COLO668 (cell line): ENCODE measurements around the gene PSG1.
"Not testable (repeated sequence)": the region's sequence is repeated elsewhere in the genome, so short reads cannot be mapped to it uniquely, and the experiment has no call there.

Experiments used
- DNase-seq: peaks from one replicate; lab custom pipeline; 2025; ENCODE audit not compliant: unreplicated experiment; lab: John Stamatoyannopoulos, UW

PSG1 gene

DNA sequence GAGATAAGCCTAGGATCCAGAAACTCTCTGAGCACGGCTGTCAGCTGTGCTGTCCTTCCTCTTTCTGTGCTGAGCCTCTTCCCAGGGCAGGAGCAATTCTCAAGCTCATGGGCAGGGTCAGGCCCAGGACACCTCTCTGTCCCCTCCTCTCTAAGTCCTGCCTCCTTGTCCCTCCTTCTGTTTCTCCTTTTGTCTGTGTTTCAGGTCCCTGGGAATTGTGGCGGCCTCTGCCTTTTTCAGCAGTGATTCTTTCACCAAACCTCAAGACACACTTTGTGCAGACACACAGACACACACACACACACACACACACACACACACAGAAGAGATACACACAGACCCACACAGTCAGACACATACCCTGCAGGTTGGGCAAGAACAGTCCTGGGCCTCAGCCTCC lies at the start of gene PSG1:
PSG1 (minus strand) TSS at position 101 of the 400 bp plus-strand sequence. CDS start 132 bp downstream, outside the sequence.
- DNase-seq: no peak

GRCh38 chr19:42928896-42929295 lies 49.4 kb upstream of the PSG1 start:
- DNase-seq: no peak

GRCh38 chr19:42926781-42927180 lies 47.3 kb upstream of the PSG1 start:
- DNase-seq: no peak

- DNase-seq: peak; percentile 37
Measured at GRCh38 chr19:42923106-42923505, 43.6 kb upstream of the PSG1 start.

DNA sequence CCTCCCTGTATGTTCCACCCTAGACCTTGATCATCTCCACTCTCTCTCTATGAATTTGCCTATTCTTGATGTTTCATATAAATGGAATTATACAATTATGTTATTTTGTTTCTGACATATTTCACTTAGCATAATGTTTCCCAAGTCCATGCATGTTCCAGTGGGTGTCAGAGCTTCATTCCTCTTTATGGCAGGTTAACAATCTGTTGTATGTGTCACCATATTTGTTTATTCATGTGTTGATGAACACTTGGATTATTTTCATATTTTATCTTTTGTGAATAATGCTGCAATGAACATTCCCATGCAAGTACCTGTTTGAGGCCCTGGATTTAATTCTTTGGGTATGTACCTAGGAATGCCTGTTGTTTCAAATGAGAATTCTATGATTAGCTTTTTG lies 41.5 kb upstream of the PSG1 start:
- DNase-seq: not testable (repeated sequence)

- no peak for DNase-seq
Measured at GRCh38 chr19:42919757-42920079, 40.2 kb upstream of the PSG1 start.

- peak; percentile 6 for DNase-seq
Measured at GRCh38 chr19:42919070-42919756, 39.7 kb upstream of the PSG1 start.

DNA sequence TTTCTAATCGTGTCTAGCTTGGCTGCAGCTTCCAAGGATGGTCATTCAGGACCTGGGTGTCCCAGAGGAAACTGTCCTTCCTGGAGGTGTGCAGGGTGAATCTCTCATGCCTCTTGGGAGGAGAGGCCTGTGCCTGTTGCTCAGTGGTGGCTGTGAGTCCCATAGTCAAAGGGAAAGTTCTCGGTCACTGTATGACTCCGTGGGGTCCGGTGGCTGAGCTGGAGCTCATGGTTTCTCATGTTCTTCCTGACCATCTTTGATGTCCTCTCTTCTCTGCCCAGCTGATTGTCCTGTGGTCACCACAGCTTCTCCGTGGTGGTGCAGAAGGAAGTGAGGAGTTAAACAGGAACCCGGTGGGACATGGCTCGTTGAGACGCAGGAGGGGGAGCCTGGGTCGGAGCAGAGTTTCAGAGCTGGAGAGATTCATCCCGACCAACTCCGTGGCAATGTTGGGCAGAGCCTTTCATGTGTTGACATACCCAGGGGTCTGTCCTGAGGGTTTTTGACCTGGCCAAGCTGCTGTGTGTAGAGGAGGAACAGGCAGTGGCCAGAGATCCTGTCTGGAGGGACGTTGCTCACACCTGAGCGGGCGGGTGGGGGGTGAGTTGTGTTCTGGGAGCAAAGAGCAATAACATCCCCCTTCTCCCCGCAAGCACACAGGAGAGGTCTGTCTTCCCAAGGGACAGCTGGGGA lies 39.0 kb upstream of the PSG1 start:
- not testable (repeated sequence) for DNase-seq

DNA sequence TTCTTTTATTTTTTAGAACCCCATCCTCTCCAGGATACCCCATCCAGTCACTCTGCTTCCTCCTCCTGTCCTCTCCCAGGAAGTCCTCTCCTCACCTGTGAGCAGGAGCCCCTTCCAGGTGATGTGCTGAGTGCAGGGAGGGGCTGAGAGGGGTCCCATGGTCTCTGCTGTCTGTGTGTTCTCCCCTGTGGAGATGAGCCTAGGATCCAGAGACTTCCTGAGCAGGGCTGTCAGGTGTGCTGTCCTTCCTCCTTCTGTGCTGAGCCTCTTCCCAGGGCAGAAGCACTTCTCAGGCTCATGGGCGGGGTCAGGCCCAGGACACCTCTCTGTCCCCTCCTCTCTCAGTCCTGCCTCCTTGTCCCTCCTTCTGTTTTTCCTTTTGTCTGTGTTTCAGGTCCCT lies 38.1 kb upstream of the PSG1 start, which contains the start of gene PSG6:
PSG6 (minus strand) TSS at position 261 of the 400 bp plus-strand sequence; CDS start at position 159, 102 bp downstream.
- DNase-seq: not testable (repeated sequence)

- not testable (repeated sequence) for DNase-seq
Measured at GRCh38 chr19:42916931-42917330, 37.4 kb upstream of the PSG1 start.

DNA sequence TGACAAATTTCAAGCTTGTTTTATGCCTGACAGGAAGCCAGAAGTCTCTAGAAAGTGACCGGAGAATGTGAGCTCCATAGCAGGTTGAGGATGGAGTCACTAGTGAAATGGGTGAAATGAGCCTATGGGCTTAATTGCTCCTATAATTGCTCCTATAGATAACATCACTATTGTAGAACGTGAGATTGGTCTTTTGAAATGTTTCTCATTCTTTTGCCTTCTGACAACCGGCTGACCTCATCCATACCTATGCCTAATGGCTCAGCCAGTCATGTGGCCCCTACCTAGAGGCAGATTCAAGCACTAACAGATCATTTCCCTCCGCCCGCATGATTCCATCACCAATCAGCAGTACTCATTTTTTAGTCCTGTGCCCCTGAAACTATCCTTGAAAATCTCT lies 34.0 kb upstream of the PSG1 start:
- not testable (repeated sequence) for DNase-seq

GRCh38 chr19:42912941-42913340 lies 33.4 kb upstream of the PSG1 start:
- not testable (repeated sequence) for DNase-seq

DNA sequence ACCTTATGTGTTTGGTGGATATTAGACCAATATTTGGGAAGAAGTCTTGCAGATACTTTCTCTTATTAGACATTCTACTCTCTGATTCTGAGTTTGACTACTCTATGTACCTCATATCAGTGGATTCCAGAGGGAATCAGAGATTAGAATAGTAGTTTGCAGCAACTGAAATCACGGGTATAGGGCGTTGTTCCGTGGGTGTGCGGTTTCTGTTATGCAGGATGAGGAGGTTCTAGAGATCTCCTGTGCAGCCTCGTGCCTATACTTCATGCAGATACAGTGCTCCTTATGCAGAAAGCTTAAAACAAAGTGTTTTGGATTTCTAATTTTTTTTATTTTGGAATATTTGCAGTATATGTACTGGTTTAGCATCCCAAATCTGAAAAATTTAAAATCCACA lies 32.2 kb upstream of the PSG1 start:
- not testable (repeated sequence) for DNase-seq

- not testable (repeated sequence) for DNase-seq
Measured at GRCh38 chr19:42906162-42906561, 26.6 kb upstream of the PSG1 start.

- DNase-seq: not testable (repeated sequence)
Measured at GRCh38 chr19:42900561-42900960, 21.0 kb upstream of the PSG1 start.

DNA sequence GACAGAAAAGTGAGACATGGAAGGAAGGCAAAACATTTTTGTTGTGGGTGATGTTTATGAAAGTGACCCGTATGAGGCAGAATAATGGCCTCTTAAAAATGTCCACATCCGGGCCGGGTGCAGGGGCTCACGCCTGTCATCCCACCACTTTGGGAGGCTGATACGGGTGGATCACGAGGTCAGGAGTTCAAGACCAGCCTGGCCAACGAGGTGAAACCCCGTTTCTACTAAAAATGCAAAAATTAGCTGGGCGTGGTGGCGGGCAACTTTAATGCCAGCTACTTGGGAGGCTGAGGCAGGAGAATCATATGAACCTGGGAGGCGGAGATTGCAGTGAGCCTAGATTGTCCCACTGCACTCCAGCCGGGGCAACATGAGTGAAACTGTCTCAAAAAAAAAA lies 20.2 kb upstream of the PSG1 start:
- not testable (repeated sequence) for DNase-seq

DNA sequence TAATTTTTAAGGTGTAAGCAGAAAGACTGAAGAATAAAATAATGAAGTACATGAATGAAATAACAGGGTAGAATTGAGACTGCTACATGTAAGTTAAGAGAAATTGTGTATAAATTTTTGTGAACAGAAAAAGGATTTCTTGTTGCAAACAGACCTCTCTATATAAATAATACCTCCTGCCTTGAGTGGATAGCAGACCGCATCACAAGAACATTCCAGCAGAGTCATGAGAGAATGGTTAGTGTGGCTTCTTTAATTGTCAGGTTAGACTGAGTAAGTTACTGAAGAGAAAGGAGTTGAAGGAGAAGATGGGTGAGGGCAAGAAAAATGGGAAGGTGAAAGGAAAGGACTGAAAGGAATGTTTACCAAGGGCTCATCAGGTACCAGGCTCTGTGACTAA lies 19.6 kb upstream of the PSG1 start:
- not testable (repeated sequence) for DNase-seq

GRCh38 chr19:42898656-42899055 lies 19.1 kb upstream of the PSG1 start:
- DNase-seq: not testable (repeated sequence)

- DNase-seq: not testable (repeated sequence)
Measured at GRCh38 chr19:42897729-42898128, 18.2 kb upstream of the PSG1 start.

- not testable (repeated sequence) for DNase-seq
Measured at GRCh38 chr19:42890446-42890845, 10.9 kb upstream of the PSG1 start.

DNA sequence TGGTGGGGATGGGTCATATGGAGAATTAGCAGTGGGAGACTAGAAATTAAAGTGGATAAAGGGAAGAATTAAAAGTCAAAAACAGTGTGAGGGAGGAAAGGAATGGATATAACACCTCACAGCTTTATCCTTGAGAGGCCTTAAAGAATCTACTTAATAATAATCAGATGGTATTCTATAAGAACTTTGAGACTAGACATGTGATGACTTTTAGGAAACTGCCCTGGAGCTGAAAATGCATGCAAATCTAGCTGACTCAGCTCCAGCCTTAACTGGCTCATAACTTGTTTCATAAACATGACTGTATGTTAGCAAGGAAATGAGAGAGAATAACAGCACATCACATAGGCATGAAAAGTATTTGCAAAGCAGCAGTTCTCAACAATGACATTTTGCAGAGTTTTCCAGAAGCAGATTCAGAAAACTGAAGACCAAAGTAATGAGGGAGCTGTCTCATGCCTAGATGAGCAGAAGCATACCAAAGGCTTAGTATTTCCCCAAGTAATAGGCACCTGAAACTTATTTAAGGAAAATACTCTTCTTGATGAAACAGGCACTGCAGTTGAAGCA lies 8.4 kb upstream of the PSG1 start:
- DNase-seq: not testable (repeated sequence)

DNA sequence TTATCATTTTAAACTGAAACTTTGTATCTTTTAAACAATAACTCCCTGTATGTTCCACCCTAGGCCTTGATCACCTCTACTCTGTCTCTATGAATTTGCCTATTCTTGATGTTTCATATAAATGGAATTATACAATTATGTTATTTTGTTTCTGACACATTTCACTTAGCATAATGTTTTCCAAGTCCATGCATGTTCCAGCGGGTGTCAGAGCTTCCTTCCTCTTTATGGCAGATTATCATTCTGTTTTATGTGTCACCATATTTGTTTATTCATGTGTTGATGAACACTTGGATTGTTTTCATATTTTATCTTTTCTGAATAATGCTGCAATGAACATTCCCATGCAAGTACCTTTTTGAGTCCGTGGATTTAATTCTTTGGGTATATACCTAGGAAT lies 3.2 kb upstream of the PSG1 start:
- not testable (repeated sequence) for DNase-seq
